SK-N-SH treated with all-trans-retinoic acid at 6 μM for 48 hours (cell line): Measurements from ENCODE around the gene GALNT17.
"Not testable (repeated sequence)": the region's sequence is repeated elsewhere in the genome, so short reads cannot be mapped to it uniquely, and the experiment has no call there.

Experiments used
- ATAC-seq: fragments of 200-7000 bp; cut with Tn5 transposase; 3 replicates; pipeline ENCODE4 v1.9.1; 2020; ENCODE audit warnings: mild to moderate bottlenecking, moderate library complexity
- ARNTL ChIP-seq: fragments of 450-650 bp; formaldehyde crosslinking; IDR thresholded peaks from 2 replicates; pipeline ENCODE4 v1.5.0; 2020; ENCODE audit warnings: low read depth, mild to moderate bottlenecking, moderate library complexity, borderline replicate concordance
- BACH2 ChIP-seq: fragments of 250-450 bp; sonication (Bioruptor Pico); IDR thresholded peaks from 2 replicates; pipeline ENCODE4 v1.9.0; 2021; ENCODE audit warnings: mild to moderate bottlenecking, borderline replicate concordance
- CREB5 ChIP-seq: fragments of 250-450 bp; sonication (Bioruptor Pico); IDR thresholded peaks from 2 replicates; pipeline ENCODE4 v1.5.1; 2020; ENCODE audit warnings: low read depth, mild to moderate bottlenecking, moderate library complexity
- CSRNP3 ChIP-seq: fragments of 250-450 bp; sonication (Bioruptor Pico); IDR thresholded peaks from 2 replicates; pipeline ENCODE4 v1.5.1; 2021; ENCODE audit warnings: mild to moderate bottlenecking, moderate library complexity
- ESRRG ChIP-seq: fragments of 250-450 bp; sonication (Bioruptor Pico); IDR thresholded peaks from 2 replicates; pipeline ENCODE4 v1.6.1; 2021; ENCODE audit warnings: mild to moderate bottlenecking
- ISL1 ChIP-seq: fragments of 250-450 bp; sonication (Bioruptor Pico); IDR thresholded peaks from 2 replicates; pipeline ENCODE4 v2.1.2; 2022; ENCODE audit warnings: mild to moderate bottlenecking, moderate library complexity
- OSR1 ChIP-seq: fragments of 250-450 bp; sonication (Bioruptor Pico); IDR thresholded peaks from 2 replicates; pipeline ENCODE4 v1.8.0; 2022; ENCODE audit warnings: moderate library complexity, mild to moderate bottlenecking, inconsistent platforms
- PATZ1 ChIP-seq: fragments of 250-450 bp; sonication (Bioruptor Pico); IDR thresholded peaks from 2 replicates; pipeline ENCODE4 v1.8.0; 2020; ENCODE audit warnings: mild to moderate bottlenecking, moderate library complexity, borderline replicate concordance
- POU6F1 ChIP-seq: fragments of 250-450 bp; sonication (Bioruptor Pico); IDR thresholded peaks from 2 replicates; pipeline ENCODE4 v1.8.0; 2021; ENCODE audit warnings: low read depth, mild to moderate bottlenecking, moderate library complexity, borderline replicate concordance
- RARB ChIP-seq: fragments of 250-450 bp; sonication (Bioruptor Pico); IDR thresholded peaks from 2 replicates; pipeline ENCODE4 v1.8.0; 2021; ENCODE audit warnings: mild to moderate bottlenecking, moderate library complexity
- SNAI2 ChIP-seq: fragments of 250-450 bp; sonication (Bioruptor Pico); IDR thresholded peaks from 2 replicates; pipeline ENCODE4 v1.5.0; 2020; ENCODE audit warnings: mild to moderate bottlenecking, moderate library complexity
- TCF4 ChIP-seq: fragments of 250-450 bp; sonication (Bioruptor Pico); IDR thresholded peaks from 2 replicates; pipeline ENCODE4 v1.8.0; 2021; ENCODE audit warnings: mild to moderate bottlenecking, moderate library complexity, borderline replicate concordance
- TOX ChIP-seq: fragments of 250-450 bp; sonication (Bioruptor Pico); IDR thresholded peaks from 2 replicates; pipeline ENCODE4 v1.8.0; 2021; ENCODE audit warnings: mild to moderate bottlenecking, moderate library complexity, borderline replicate concordance
- TSHZ2 ChIP-seq: fragments of 250-450 bp; sonication (Bioruptor Pico); IDR thresholded peaks from 2 replicates; pipeline ENCODE4 v1.5.0; 2020; ENCODE audit warnings: mild to moderate bottlenecking, moderate library complexity
- ZC3H10 ChIP-seq: fragments of 250-450 bp; sonication (Bioruptor Pico); IDR thresholded peaks from 2 replicates; pipeline ENCODE4 v1.5.1; 2021; ENCODE audit warnings: mild to moderate bottlenecking, moderate library complexity
- ZFP3 ChIP-seq: fragments of 250-450 bp; sonication (Bioruptor Pico); IDR thresholded peaks from 2 replicates; pipeline ENCODE4 v1.5.0; 2020; ENCODE audit warnings: mild to moderate bottlenecking, moderate library complexity
- ZFP30 ChIP-seq: fragments of 450-650 bp; formaldehyde crosslinking; IDR thresholded peaks from 2 replicates; pipeline ENCODE4 v1.5.0; 2022; ENCODE audit warnings: mild to moderate bottlenecking, moderate library complexity
- ZNF565 ChIP-seq: fragments of 450-650 bp; formaldehyde crosslinking; conservative IDR thresholded peaks from 2 replicates; pipeline ENCODE4 v1.5.0; 2020; ENCODE audit warnings: low read depth, mild to moderate bottlenecking, moderate library complexity
- ZNF70 ChIP-seq: fragments of 450-650 bp; formaldehyde crosslinking; IDR thresholded peaks from 2 replicates; pipeline ENCODE4 v1.5.0; 2020; ENCODE audit warnings: mild to moderate bottlenecking, moderate library complexity
- ZNF8 ChIP-seq: fragments of 450-650 bp; formaldehyde crosslinking; IDR thresholded peaks from 2 replicates; pipeline ENCODE4 v1.5.0; 2020; ENCODE audit warnings: mild to moderate bottlenecking, moderate library complexity

GALNT17 gene

GRCh38 chr7:71639382-71640085 is 507.6 kb downstream of the GALNT17 start (continued):
- TF ChIP-seq TSHZ2 (CRISPR knock-in tag) = no peak
- no peak for TF ChIP-seq ZC3H10
- TF ChIP-seq RARB = no peak
- TF ChIP-seq ZNF565 (CRISPR knock-in tag) = no peak
- TF ChIP-seq ZFP30 = no peak
- no peak for TF ChIP-seq ZNF70
- TF ChIP-seq ZFP3 = no peak
- TF ChIP-seq CREB5 = no peak
- no peak for TF ChIP-seq TOX (CRISPR knock-in tag)
- TF ChIP-seq, all 23 proteins: peak for 0

GRCh38 chr7:71643031-71643430 is 511.1 kb downstream of the GALNT17 start:
- not testable (repeated sequence) for ATAC-seq

- TF ChIP-seq CREB5 = no peak
- TF ChIP-seq ZC3H10 = no peak
- no peak for TF ChIP-seq RARB
- TF ChIP-seq TSHZ2 (CRISPR knock-in tag) = no peak
- no peak for TF ChIP-seq TCF4 (CRISPR knock-in tag)
- no peak for TF ChIP-seq ZNF8 (CRISPR knock-in tag)
- no peak for TF ChIP-seq ESRRG (CRISPR knock-in tag)
- TF ChIP-seq PATZ1 (CRISPR knock-in tag) = no peak
- TF ChIP-seq OSR1 (CRISPR knock-in tag) = no peak
- no peak for TF ChIP-seq CSRNP3 (CRISPR knock-in tag)
- TF ChIP-seq, all 23 proteins: peak for 0
- ATAC-seq = no peak
Observed at GRCh38 chr7:71645836-71646235, 513.9 kb downstream of the GALNT17 start.

- no peak for ATAC-seq
- TF ChIP-seq SNAI2 = no peak
- no peak for TF ChIP-seq TCF4 (CRISPR knock-in tag)
- TF ChIP-seq ARNTL (CRISPR knock-in tag) = no peak
- no peak for TF ChIP-seq BACH2 (CRISPR knock-in tag)
- no peak for TF ChIP-seq PATZ1 (CRISPR knock-in tag)
- no peak for TF ChIP-seq POU6F1 (CRISPR knock-in tag)
- no peak for TF ChIP-seq ESRRG (CRISPR knock-in tag)
- TF ChIP-seq ZFP3 = no peak
- no peak for TF ChIP-seq ZNF565 (CRISPR knock-in tag)
- TF ChIP-seq ISL1 (CRISPR knock-in tag) = no peak
- no peak for TF ChIP-seq OSR1 (CRISPR knock-in tag)
Observed at GRCh38 chr7:71649812-71650211, 517.9 kb downstream of the GALNT17 start.
